Esophagus squamous epithelium (tissue), 5 donors: ENCODE measurements around the gene SLFN13. TPM values are rescaled to one million over a fixed set of nuclear protein-coding genes. Genes with fewer than 3 reads are reported as not detected.
"Not testable (repeated sequence)": the region's sequence is repeated elsewhere in the genome, so short reads cannot be mapped to it uniquely, and the experiment has no call there.

ENCODE experiments used
- DNase-seq: peaks from one replicate; lab custom pipeline; 2025; lab: John Stamatoyannopoulos, UW
- H3K27ac ChIP-seq, 4 donors: fragments of 200-600 bp; sonication (generic); one replicate each; pipeline ENCODE4 v1.5.1; 2016 to 2019; ENCODE audit warnings: mild to moderate bottlenecking in 1 of 4
- H3K27me3 ChIP-seq, 4 donors: fragments of 200-600 bp; sonication (generic); 1 replicate in 3 of 4; 2 replicates in 1 of 4; pipeline versions ENCODE4 v1.5.1 to v1.6.0; 2017 to 2021; ENCODE audit warnings: antibody characterized with exemption in 1 of 4
- H3K36me3 ChIP-seq, 3 donors: fragments of 200-600 bp; sonication (generic); one replicate each; pipeline ENCODE4 v1.5.1; 2016 to 2019
- H3K4me1 ChIP-seq, 3 donors: fragments of 200-600 bp; sonication (generic); one replicate each; pipeline ENCODE4 v1.5.1; 2017 to 2019
- H3K4me3 ChIP-seq, 4 donors: fragments of 200-600 bp; sonication (generic); 1 replicate in 3 of 4; 2 replicates in 1 of 4; pipeline ENCODE4 v1.5.1; 2016 to 2019; ENCODE audit warnings: mild to moderate bottlenecking in 2 of 4, moderate library complexity in 1 of 4
- H3K9me3 ChIP-seq, 3 donors: fragments of 200-600 bp; sonication (generic); one replicate each; pipeline ENCODE4 v1.5.1; 2016 to 2019
- CTCF ChIP-seq, 6 experiments: fragments of 450-650 bp in 4 of 6; fragments of 200-600 bp in 2 of 6; sonication (generic) in 2 of 6; IDR thresholded peaks; one replicate each; pipeline ENCODE4 v1.5.1; 2016 to 2019; ENCODE audit warnings: antibody characterized with exemption in 6 of 6, mild to moderate bottlenecking in 4 of 6, moderate library complexity in 4 of 6
- POLR2A ChIP-seq, 4 donors: fragments of 450-650 bp; IDR thresholded peaks; one replicate each; pipeline ENCODE4 v1.6.1; 2017; ENCODE audit warnings: antibody characterized with exemption in 4 of 4, mild to moderate bottlenecking in 4 of 4, moderate library complexity in 3 of 4
- WGBS, 2 donors: methylation state at CpG; one replicate each; pipeline ENCODE4 v1.1.5; 2018; 5-methylcytosine and 5-hydroxymethylcytosine counted together
- intact Hi-C: fragments of 100-400 bp; cut with DNase I; formaldehyde crosslinking; loops from one replicate; pipeline ENCODE4 v1.15.0; 2022
- total RNA-seq, 4 donors: library from RNA; depleted of rRNA; stranded (reverse); fragments of >200 nt; gene quantifications; one replicate each; pipeline ENCODE4 v1.1.0, GENCODE V29; 2016
- donor health status: DM: yes; HTN: yes; CAD: no.

The SLFN13 gene
- total RNA-seq, 4 donors from 2014 or later = 2.7 to 7.6 (median 5.8) TPM

- no peak for DNase-seq
- TF ChIP-seq CTCF (IDR thresholded peaks at IDR 0.05) = no peak
- no peak for TF ChIP-seq POLR2A (IDR thresholded peaks at IDR 0.05)
- no peaks in the 10 kb centered on the region for H3K4me1 ChIP-seq
- intact Hi-C loops = no loop called here
- H3K9me3 ChIP-seq = no peaks in the 10 kb centered on the region
- peaks cover 0 to 34% (median 0%) of the 10 kb centered on the region in 4 donors for H3K27me3 ChIP-seq
- 67 to 69% methylated on average over 2 of the region's 2 CpGs for WGBS, 2 donors
- no peaks in the 10 kb centered on the region for H3K36me3 ChIP-seq
- no peak overlapping the region for H3K27ac ChIP-seq
- H3K4me3 ChIP-seq = no peak overlapping the region
These were observed 27.8 kb upstream of the SLFN13 start for GRCh38 chr17:35476283-35476820.

GRCh38 chr17:35468475-35468874, 19.9 kb upstream of the SLFN13 start:
- H3K27ac ChIP-seq = no peak overlapping the region
- no peaks in the 10 kb centered on the region for H3K36me3 ChIP-seq
- no peaks in the 10 kb centered on the region for H3K4me1 ChIP-seq
- no peak overlapping the region for H3K4me3 ChIP-seq
- TF ChIP-seq POLR2A (IDR thresholded peaks at IDR 0.05) (no peak), CTCF (IDR thresholded peaks at IDR 0.05) (no peak)
- no peak for DNase-seq
- WGBS, 2 donors = 65 to 66% methylated on average over 4 of the region's 4 CpGs
- no peaks in the 10 kb centered on the region for H3K9me3 ChIP-seq
- intact Hi-C loops = loop anchor here (10.0 kb wide), 1 partner anchor 64 kb away; no protein-coding TSS in a partner anchor
- peaks cover 0 to 19% (median 0%) of the 10 kb centered on the region in 4 donors for H3K27me3 ChIP-seq

- no peaks in the 10 kb centered on the region for H3K36me3 ChIP-seq
- no peaks in the 10 kb centered on the region for H3K4me1 ChIP-seq
- H3K9me3 ChIP-seq = no peaks in the 10 kb centered on the region
- H3K27me3 ChIP-seq = peaks cover 0 to 22% (median 0%) of the 10 kb centered on the region in 4 donors
- intact Hi-C loops = loop anchor here (10.0 kb wide), 1 partner anchor 63 kb away; no protein-coding TSS in a partner anchor
- DNase-seq = no peak
- no peak for TF ChIP-seq CTCF (IDR thresholded peaks at IDR 0.05)
- no peak for TF ChIP-seq POLR2A (IDR thresholded peaks at IDR 0.05)
- WGBS, 2 donors = 74 to 80% methylated on average over 4 of the region's 4 CpGs
- H3K4me3 ChIP-seq = no peak overlapping the region
- H3K27ac ChIP-seq = no peak overlapping the region
These were observed 19.3 kb upstream of the SLFN13 start for GRCh38 chr17:35467824-35468223.

- Histone ChIP-seq H3K9me3 (no peaks in the 10 kb centered on the region), H3K36me3 (no peaks in the 10 kb centered on the region), H3K27me3 (peaks cover 0 to 58% (median 0%) of the 10 kb centered on the region in 4 donors), H3K4me3 (peak overlapping the region; percentile 9 to 59 (median 36)), H3K4me1 (peaks cover 0 to 10% (median 0%) of the 10 kb centered on the region in 3 donors), H3K27ac (peak overlapping the region in 2 of 4 donors; percentile 10 to 23)
- intact Hi-C loops = loop anchor here (10.0 kb wide), 1 partner anchor 56 kb away; no protein-coding TSS in a partner anchor
- 3 to 11% methylated on average over 11 to 14 of the region's 44 CpGs for WGBS, 2 donors
- TF ChIP-seq CTCF (IDR thresholded peaks at IDR 0.05) (no peak), POLR2A (IDR thresholded peaks at IDR 0.05) (peak in 1 of 4 donors; percentile 40)
- no peak for DNase-seq
These were observed 11.8 kb upstream of the SLFN13 start for GRCh38 chr17:35460354-35460851.

GRCh38 chr17:35454035-35454434, 5.5 kb upstream of the SLFN13 start:
- H3K4me1 ChIP-seq = not testable (repeated sequence)
- peaks cover 0 to 63% (median 0%) of the 10 kb centered on the region in 4 donors for H3K27me3 ChIP-seq

More at GRCh38 chr17:35454035-35454434, 5.5 kb upstream of the SLFN13 start:
- H3K4me3 ChIP-seq, intact Hi-C loops, DNase-seq, H3K27ac ChIP-seq, H3K9me3 ChIP-seq, H3K36me3 ChIP-seq: not testable (repeated sequence)
- 85 to 87% methylated on average over 5 of the region's 5 CpGs for WGBS, 2 donors
